HepG2 (cell line): Measurements from ENCODE around the gene NUAK2. TPM values are rescaled to one million over a fixed set of nuclear protein-coding genes. Genes with fewer than 3 reads are reported as not detected.

Experiments
- BHLHE40 ChIP-seq: IDR thresholded peaks from 2 replicates; pipeline ENCODE4 v1.6.1; 2011; ENCODE audit warnings: low read length, improper control_type of control experiment
- PATZ1 ChIP-seq: sonication (generic); formaldehyde crosslinking; IDR thresholded peaks from 2 replicates; pipeline ENCODE4 v1.4.0; 2020; ENCODE audit warnings: missing genetic modification reagents
- SRF ChIP-seq: IDR thresholded peaks from 2 replicates; pipeline ENCODE4 v1.6.1; 2011; ENCODE audit warnings: mild to moderate bottlenecking, low read depth, low read length, moderate library complexity
- STAG1 ChIP-seq: sonication (generic); formaldehyde crosslinking; IDR thresholded peaks from 2 replicates; pipeline ENCODE4 v1.4.0; 2020; ENCODE audit warnings: missing genetic modification reagents
- THAP8 ChIP-seq: sonication (generic); formaldehyde crosslinking; IDR thresholded peaks from 2 replicates; pipeline ENCODE4 v1.5.1; 2020; ENCODE audit warnings: missing genetic modification reagents, mild to moderate bottlenecking, borderline replicate concordance
- ZBTB4 ChIP-seq: sonication (generic); formaldehyde crosslinking; IDR thresholded peaks from 2 replicates; pipeline ENCODE4 v1.4.0; 2020; ENCODE audit warnings: missing genetic modification reagents, mild to moderate bottlenecking, borderline replicate concordance
- ZGPAT ChIP-seq: IDR thresholded peaks from 2 replicates; pipeline ENCODE4 v1.6.1; 2016; ENCODE audit warnings: mild to moderate bottlenecking
- ZKSCAN5 ChIP-seq: sonication (generic); formaldehyde crosslinking; IDR thresholded peaks from 2 replicates; pipeline ENCODE4 v1.5.1; 2020; ENCODE audit warnings: mild to moderate bottlenecking, missing genetic modification reagents
- ZKSCAN8 ChIP-seq: IDR thresholded peaks from 2 replicates; pipeline ENCODE4 v1.6.1; 2016; ENCODE audit warnings: borderline replicate concordance, missing genetic modification reagents, missing compliant biosample characterization
- ZNF574 ChIP-seq: sonication (generic); formaldehyde crosslinking; IDR thresholded peaks from 2 replicates; pipeline ENCODE4 v1.4.0; 2020; ENCODE audit warnings: missing genetic modification reagents
- ZSCAN21 ChIP-seq: sonication (generic); formaldehyde crosslinking; IDR thresholded peaks from 2 replicates; pipeline ENCODE4 v1.8.0; 2022; ENCODE audit warnings: mild to moderate bottlenecking, missing genetic modification reagents, moderate library complexity, borderline replicate concordance
- polyA plus RNA-seq, 8 experiments: library from polyadenylated mRNA; depleted of rRNA in 3 of 8; stranded (reverse) in 7 of 8; unstranded in 1 of 8; fragments of >200 nt; fragmentation: Illumina TruSeq in 4 of 8; extraction: Trizol in 4 of 8; gene quantifications; 2 replicates each; pipeline versions ENCODE4 v1.2.1 to v1.2.3, GENCODE V29; 2011 to 2016; ENCODE audit warnings: low read depth in 4 of 8, missing spikeins in 1 of 8, mixed read lengths in 1 of 8; ENCODE audit not compliant: insufficient read depth in 1 of 8
- total RNA-seq, 5 experiments: library from RNA; depleted of rRNA; stranded (reverse); fragments of >200 nt; fragmentation: Illumina TruSeq; extraction: Trizol; gene quantifications; 2 replicates each; pipeline ENCODE4 v1.2.3, GENCODE V29; 2016; ENCODE audit warnings: low read depth in 1 of 5

NUAK2 gene
- total and polyA plus RNA-seq, 2 of the 13 experiments (the other 11 are each of a cell fraction or from before 2014, with no cell fraction given): 0.75 to 1.1 TPM

GRCh38 chr1:205321162-205321958, at the start of gene NUAK2 (continued):
- TF ChIP-seq ZSCAN21 (CRISPR knock-in tag): 0 out of 2 replicates have a peak, but pooled peaks have one; percentile 48
- TF ChIP-seq SRF: peak; percentile 28; the same call in 1 of the 2 replicates
- TF ChIP-seq STAG1: 0 out of 2 replicates have a peak, but pooled peaks have one; percentile 24
- TF ChIP-seq ZKSCAN8 (CRISPR knock-in tag): no peak
- TF ChIP-seq ZKSCAN5 (CRISPR knock-in tag): peak; percentile 64; the same call in 1 of the 2 replicates
- 0 out of 2 replicates have a peak, but pooled peaks have one; percentile 10 for TF ChIP-seq PATZ1 (CRISPR knock-in tag)
- peak; percentile 89 for TF ChIP-seq ZGPAT
- TF ChIP-seq THAP8 (CRISPR knock-in tag): peak; percentile 53; the same call in 1 of the 2 replicates
- TF ChIP-seq ZNF574 (CRISPR knock-in tag): peak; percentile 25; the same call in 1 of the 2 replicates
- peak; percentile 71; the same call in 1 of the 2 replicates for TF ChIP-seq ZBTB4 (CRISPR knock-in tag)
- TF ChIP-seq BHLHE40: 0 out of 2 replicates have a peak, but pooled peaks have one; percentile 54
